Measurements from ENCODE around the gene WDSUB1. TPM values are rescaled to one million over a fixed set of nuclear protein-coding genes. Genes with fewer than 3 reads are reported as not detected.

WDSUB1 gene
- polyA plus RNA-seq, 1 of the 3 experiments (the other 2 are of a cell fraction) = 5.3 TPM

GRCh38 chr2:159229476-159230144 lies 56.9 kb downstream of the WDSUB1 start:
- H3K4me2 ChIP-seq = no peak overlapping the region
- H2AFZ ChIP-seq (ENCODE audit: low read depth) = no peak overlapping the region
- H3K9me2 ChIP-seq = no peaks in the 10 kb centered on the region
- CTCF ChIA-PET = interaction anchor here (1.2 kb wide), 1 partner anchor 13 kb away, joined by 4 read pairs; no protein-coding TSS in a partner anchor
- no peaks in the 10 kb centered on the region for H3K79me2 ChIP-seq (ENCODE audit: insufficient read depth)
- peaks cover 4% of the 10 kb centered on the region for H3F3A ChIP-seq (replicated peaks; ENCODE audit: insufficient read depth)
- H3K9ac ChIP-seq = no peak overlapping the region
- H3K4me1 ChIP-seq (ENCODE audit: control insufficient read depth in 1 of 2, insufficient read depth in 2 of 2, low read depth in 1 of 2, low read length in 1 of 2) = no peaks in the 10 kb centered on the region; a peak in 2 of 4 replicates
- no peaks in the 10 kb centered on the region for H3K9me3 ChIP-seq
- no peaks in the 10 kb centered on the region for H4K20me1 ChIP-seq (ENCODE audit: insufficient read depth)
- H3K4me3 ChIP-seq (ENCODE audit: low read depth in 2 of 2, low read length in 1 of 2) = no peak overlapping the region
- no peaks in the 10 kb centered on the region for H3K27me3 ChIP-seq (ENCODE audit: insufficient read depth)
- no peak overlapping the region for H3K27ac ChIP-seq (ENCODE audit: low read depth in 2 of 2, low read length in 1 of 2)
- peaks cover 28 to 76% of the 10 kb centered on the region in 2 experiments for H3K36me3 ChIP-seq (replicated peaks in 1 of 2; ENCODE audit: control insufficient read depth in 1 of 2, insufficient read depth in 2 of 2, low read length in 1 of 2)
- DNase-seq = no peak
- 90% methylated on average over 13 of the region's 15 CpGs for WGBS (ENCODE audit: low lambda C conversion rate)
- TF ChIP-seq ZBTB33 (IDR thresholded peaks at IDR 0.05; ENCODE audit: borderline replicate concordance, low read depth) = no peak
- TF ChIP-seq MEF2A (IDR thresholded peaks at IDR 0.05; ENCODE audit: borderline replicate concordance, low read depth) = no peak
- TF ChIP-seq ELF1 (IDR thresholded peaks at IDR 0.05) = no peak
- no peak for TF ChIP-seq USF1 (IDR thresholded peaks at IDR 0.05; ENCODE audit: borderline replicate concordance, low read depth)
- TF ChIP-seq RCOR1 (IDR thresholded peaks at IDR 0.05; ENCODE audit: low read length) = no peak
- no peak for TF ChIP-seq GABPA (IDR thresholded peaks at IDR 0.05; ENCODE audit: low read depth)
- no peak for TF ChIP-seq USF2 (IDR thresholded peaks at IDR 0.05; ENCODE audit: borderline replicate concordance, low read depth, low read length)
- TF ChIP-seq FOSL2 (IDR thresholded peaks at IDR 0.05; ENCODE audit: borderline replicate concordance, low read depth) = no peak
- no peak for TF ChIP-seq TEAD4 (IDR thresholded peaks at IDR 0.05; ENCODE audit: borderline replicate concordance, insufficient read depth)
- POLR2A ChIA-PET = no interaction called here

- H2AFZ ChIP-seq (ENCODE audit: low read depth) = no peak overlapping the region
- H3K4me1 ChIP-seq (ENCODE audit: control insufficient read depth in 1 of 2, insufficient read depth in 2 of 2, low read depth in 1 of 2, low read length in 1 of 2) = no peaks in the 10 kb centered on the region; a peak in 2 of 4 replicates
- DNase-seq = no peak
- no peaks in the 10 kb centered on the region for H3K27me3 ChIP-seq (ENCODE audit: insufficient read depth)
- TF ChIP-seq MXI1 (IDR thresholded peaks at IDR 0.05; ENCODE audit: low read depth, low read length) (no peak), SMC3 (IDR thresholded peaks at IDR 0.05; ENCODE audit: low read depth, low read length) (no peak), TEAD4 (IDR thresholded peaks at IDR 0.05; ENCODE audit: borderline replicate concordance, insufficient read depth) (no peak), CTCF (IDR thresholded peaks at IDR 0.05) (no peak), EZH2phosphoT487 (IDR thresholded peaks at IDR 0.05; ENCODE audit: borderline replicate concordance, low read depth) (no peak), MEF2A (IDR thresholded peaks at IDR 0.05; ENCODE audit: borderline replicate concordance, low read depth) (no peak), MAX (IDR thresholded peaks at IDR 0.05; ENCODE audit: low read depth) (no peak), RCOR1 (IDR thresholded peaks at IDR 0.05; ENCODE audit: low read length) (no peak), IRF3 (IDR thresholded peaks at IDR 0.05; ENCODE audit: low read depth, low read length) (no peak), USF1 (IDR thresholded peaks at IDR 0.05; ENCODE audit: borderline replicate concordance, low read depth) (no peak)
- 98% methylated on average over 14 of the region's 14 CpGs for WGBS (ENCODE audit: low lambda C conversion rate)
- no peak overlapping the region for H3K27ac ChIP-seq (ENCODE audit: low read depth in 2 of 2, low read length in 1 of 2)
- no peak overlapping the region for H3K9ac ChIP-seq
- H4K20me1 ChIP-seq (ENCODE audit: insufficient read depth) = no peaks in the 10 kb centered on the region
- H3F3A ChIP-seq (replicated peaks; ENCODE audit: insufficient read depth) = peaks cover 4% of the 10 kb centered on the region
- no peak overlapping the region for H3K4me2 ChIP-seq
- no peaks in the 10 kb centered on the region for H3K9me3 ChIP-seq
- no peaks in the 10 kb centered on the region for H3K79me2 ChIP-seq (ENCODE audit: insufficient read depth)
- ChIA-PET CTCF (interaction anchor here (1.8 kb wide), 1 partner anchor 334 kb away, joined by 4 read pairs; no protein-coding TSS in a partner anchor), POLR2A (no interaction called here)
- H3K4me3 ChIP-seq (ENCODE audit: low read depth in 2 of 2, low read length in 1 of 2) = no peak overlapping the region
- no peaks in the 10 kb centered on the region for H3K9me2 ChIP-seq
- H3K36me3 ChIP-seq (replicated peaks in 1 of 2; ENCODE audit: control insufficient read depth in 1 of 2, insufficient read depth in 2 of 2, low read length in 1 of 2) = peaks cover 21 to 89% of the 10 kb centered on the region in 2 experiments
Measured at GRCh38 chr2:159228081-159228581, 58.4 kb downstream of the WDSUB1 start.
